ENCODE measurements around the gene PPP1R1B. TPM values are rescaled to one million over a fixed set of nuclear protein-coding genes. Genes with fewer than 3 reads are reported as not detected.

Gene PPP1R1B
- total and polyA plus RNA-seq, 2 donors (not counting 1 experiment from before 2014, with no cell fraction given) = not detected

DNA sequence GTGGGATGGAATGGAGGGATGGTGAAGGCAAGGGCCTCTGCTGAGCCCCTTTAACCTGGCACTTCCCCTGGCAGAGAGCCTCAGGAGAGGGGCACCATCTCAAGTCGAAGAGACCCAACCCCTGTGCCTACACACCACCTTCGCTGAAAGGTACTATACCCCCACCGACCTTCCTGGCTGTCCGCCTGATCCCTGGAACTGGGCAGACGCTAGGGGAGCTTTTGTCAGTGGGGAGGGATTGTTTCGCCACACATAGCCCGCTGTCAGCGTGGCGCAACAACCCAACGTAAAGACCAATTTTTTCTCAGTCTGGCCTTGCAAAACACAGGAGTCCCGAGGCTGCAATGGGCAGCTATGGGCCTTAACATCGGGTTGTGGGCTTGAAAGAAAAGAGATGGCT, 3.1 kb downstream of the PPP1R1B start:
- DNase-seq = no peak
- H3K27me3 ChIP-seq (replicated peaks in 1 of 4; ENCODE audit: control extremely low read depth in 1 of 4, control insufficient read depth in 3 of 4, insufficient read depth in 4 of 4, low read length in 3 of 4) = peaks cover 0 to 58% (median 16%) of the 10 kb centered on the region in 4 experiments
- H3K79me2 ChIP-seq (ENCODE audit: control insufficient read depth, insufficient read depth, low read length) = peaks cover 9% of the 10 kb centered on the region
- no peak overlapping the region for H3K4me3 ChIP-seq (ENCODE audit: control extremely low read depth in 1 of 5, extremely low read depth in 1 of 5, insufficient read depth in 1 of 5, low read depth in 2 of 5, low read length in 4 of 5)
- H4K20me1 ChIP-seq (ENCODE audit: control insufficient read depth, insufficient read depth, low read length, poor library complexity, severe bottlenecking) = no peaks in the 10 kb centered on the region
- no peak for TF ChIP-seq EZH2 (IDR thresholded peaks at IDR 0.05; ENCODE audit: borderline replicate concordance, insufficient read depth, low read depth, low read length, poor library complexity, severe bottlenecking)
- ChIA-PET CTCF (interaction anchor here (1.2 to 6.6 kb wide), 2 partner anchors 8 to 51 kb away, joined by 6 to 143 read pairs; no protein-coding TSS in a partner anchor), POLR2A (no interaction called here)
- H3K27me3 Mint-ChIP-seq = peaks cover 30% of the 10 kb centered on the region
- no peak overlapping the region for H3K4me2 ChIP-seq (replicated peaks; ENCODE audit: low read depth, low read length, poor library complexity, severe bottlenecking)
- no peak overlapping the region for H3K9ac ChIP-seq (ENCODE audit: low read length)
- WGBS (ENCODE audit: insufficient coverage) = 92% methylated on average over 9 of the region's 12 CpGs
- H3K4me1 ChIP-seq (ENCODE audit: control insufficient read depth in 2 of 2, insufficient read depth in 2 of 2, low read length in 2 of 2) = peaks cover 17 to 23% of the 10 kb centered on the region in 2 donors
- no peak overlapping the region for H2AFZ ChIP-seq (ENCODE audit: insufficient read depth, low read depth, low read length, poor library complexity, severe bottlenecking)
- intact Hi-C loops (cut with micrococcal nuclease) = no loop called here
- no peaks in the 10 kb centered on the region for H3K9me3 Mint-ChIP-seq (ENCODE audit: insufficient read depth)
- H3K36me3 ChIP-seq (replicated peaks in 1 of 2; ENCODE audit: control extremely low read depth in 1 of 2, control insufficient read depth in 1 of 2, extremely low read depth in 1 of 2, insufficient read depth in 2 of 2, low read length in 1 of 2) = no peaks in the 10 kb centered on the region
- H3K4me3 Mint-ChIP-seq = no peak overlapping the region
- no peak for ATAC-seq (ENCODE audit: low read depth)
- H3K9me3 ChIP-seq (ENCODE audit: control extremely low read depth in 1 of 3, control insufficient read depth in 2 of 3, insufficient read depth in 1 of 3, low read length in 2 of 3) = no peaks in the 10 kb centered on the region
- H3K4me1 Mint-ChIP-seq = peaks cover 25% of the 10 kb centered on the region
- H3K27ac Mint-ChIP-seq = no peak overlapping the region
- H3K27ac ChIP-seq (ENCODE audit: low read length in 2 of 2) = no peak overlapping the region

DNA sequence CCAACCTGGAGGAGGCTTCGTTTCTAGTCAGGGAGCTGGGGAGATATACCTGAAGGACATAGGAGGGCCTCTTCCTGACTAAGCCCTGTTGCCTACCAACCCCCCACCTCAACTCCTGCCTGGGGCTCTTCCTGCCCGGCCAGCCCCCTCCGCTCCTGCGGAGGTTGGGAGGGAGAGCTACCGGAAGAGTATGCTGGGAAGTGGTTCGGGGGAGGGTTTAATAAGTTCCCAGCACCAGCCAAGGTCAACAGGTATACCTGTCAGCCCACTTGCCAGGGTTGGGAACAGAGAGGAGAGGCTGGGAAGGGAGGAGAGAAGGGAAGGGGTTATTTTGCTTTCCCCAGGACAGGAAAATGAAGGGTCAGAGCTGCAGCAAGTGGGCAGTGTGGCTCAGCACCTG, 4.7 kb downstream of the PPP1R1B start:
- peaks cover 24% of the 10 kb centered on the region for H3K4me1 Mint-ChIP-seq
- H2AFZ ChIP-seq (ENCODE audit: insufficient read depth, low read depth, low read length, poor library complexity, severe bottlenecking) = no peak overlapping the region

More for the DNA sequence above, 4.7 kb downstream of the PPP1R1B start:
- WGBS (ENCODE audit: insufficient coverage) = 35% methylated on average over 2 of the region's 6 CpGs
- Histone ChIP-seq H4K20me1 (ENCODE audit: control insufficient read depth, insufficient read depth, low read length, poor library complexity, severe bottlenecking) (no peaks in the 10 kb centered on the region), H3K9me3 (ENCODE audit: control extremely low read depth in 1 of 3, control insufficient read depth in 2 of 3, insufficient read depth in 1 of 3, low read length in 2 of 3) (no peaks in the 10 kb centered on the region), H3K27me3 (replicated peaks in 1 of 4; ENCODE audit: control extremely low read depth in 1 of 4, control insufficient read depth in 3 of 4, insufficient read depth in 4 of 4, low read length in 3 of 4) (peaks cover 0 to 43% (median 10%) of the 10 kb centered on the region in 4 experiments), H3K4me2 (replicated peaks; ENCODE audit: low read depth, low read length, poor library complexity, severe bottlenecking) (no peak overlapping the region), H3K4me3 (ENCODE audit: control extremely low read depth in 1 of 5, extremely low read depth in 1 of 5, insufficient read depth in 1 of 5, low read depth in 2 of 5, low read length in 4 of 5) (no peak overlapping the region), H3K4me1 (ENCODE audit: control insufficient read depth in 2 of 2, insufficient read depth in 2 of 2, low read length in 2 of 2) (peaks cover 19 to 25% of the 10 kb centered on the region in 2 donors), H3K36me3 (replicated peaks in 1 of 2; ENCODE audit: control extremely low read depth in 1 of 2, control insufficient read depth in 1 of 2, extremely low read depth in 1 of 2, insufficient read depth in 2 of 2, low read length in 1 of 2) (no peaks in the 10 kb centered on the region), H3K79me2 (ENCODE audit: control insufficient read depth, insufficient read depth, low read length) (peaks cover 24% of the 10 kb centered on the region), H3K9ac (ENCODE audit: low read length) (no peak overlapping the region), H3K27ac (ENCODE audit: low read length in 2 of 2) (no peak overlapping the region)
- no peak overlapping the region for H3K4me3 Mint-ChIP-seq
- TF ChIP-seq, protein P1, sequence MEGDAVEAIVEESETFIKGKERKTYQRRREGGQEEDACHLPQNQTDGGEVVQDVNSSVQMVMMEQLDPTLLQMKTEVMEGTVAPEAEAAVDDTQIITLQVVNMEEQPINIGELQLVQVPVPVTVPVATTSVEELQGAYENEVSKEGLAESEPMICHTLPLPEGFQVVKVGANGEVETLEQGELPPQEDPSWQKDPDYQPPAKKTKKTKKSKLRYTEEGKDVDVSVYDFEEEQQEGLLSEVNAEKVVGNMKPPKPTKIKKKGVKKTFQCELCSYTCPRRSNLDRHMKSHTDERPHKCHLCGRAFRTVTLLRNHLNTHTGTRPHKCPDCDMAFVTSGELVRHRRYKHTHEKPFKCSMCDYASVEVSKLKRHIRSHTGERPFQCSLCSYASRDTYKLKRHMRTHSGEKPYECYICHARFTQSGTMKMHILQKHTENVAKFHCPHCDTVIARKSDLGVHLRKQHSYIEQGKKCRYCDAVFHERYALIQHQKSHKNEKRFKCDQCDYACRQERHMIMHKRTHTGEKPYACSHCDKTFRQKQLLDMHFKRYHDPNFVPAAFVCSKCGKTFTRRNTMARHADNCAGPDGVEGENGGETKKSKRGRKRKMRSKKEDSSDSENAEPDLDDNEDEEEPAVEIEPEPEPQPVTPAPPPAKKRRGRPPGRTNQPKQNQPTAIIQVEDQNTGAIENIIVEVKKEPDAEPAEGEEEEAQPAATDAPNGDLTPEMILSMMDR (IDR thresholded peaks at IDR 0.05) = no peak
- TF ChIP-seq EZH2 (IDR thresholded peaks at IDR 0.05; ENCODE audit: borderline replicate concordance, insufficient read depth, low read depth, low read length, poor library complexity, severe bottlenecking) = no peak
- H3K27ac Mint-ChIP-seq = no peak overlapping the region
- no peaks in the 10 kb centered on the region for H3K9me3 Mint-ChIP-seq (ENCODE audit: insufficient read depth)
- H3K27me3 Mint-ChIP-seq = peaks cover 24% of the 10 kb centered on the region
- ChIA-PET CTCF (interaction anchor here (0.6 to 6.6 kb wide), 2 partner anchors 9 to 37 kb away, joined by 3 to 143 read pairs; no protein-coding TSS in a partner anchor), POLR2A (no interaction called here)
- intact Hi-C loops (cut with micrococcal nuclease) = no loop called here
- DNase-seq (no peak), ATAC-seq (ENCODE audit: low read depth) (no peak)

All from B cell (primary cell).